Fibroblast of skin of left quadriceps (primary cell): ENCODE measurements around the gene TRAPPC6A.

ENCODE experiments used
- DNase-seq, 2 experiments: peaks; one replicate each; pipeline ENCODE4 v3.0.0-alpha.2; 2013; ENCODE audit warnings: low read depth in 2 of 2

TRAPPC6A gene

GRCh38 chr19:45186509-45187334, 8.7 kb upstream of the TRAPPC6A start:
- no peak for DNase-seq

DNA sequence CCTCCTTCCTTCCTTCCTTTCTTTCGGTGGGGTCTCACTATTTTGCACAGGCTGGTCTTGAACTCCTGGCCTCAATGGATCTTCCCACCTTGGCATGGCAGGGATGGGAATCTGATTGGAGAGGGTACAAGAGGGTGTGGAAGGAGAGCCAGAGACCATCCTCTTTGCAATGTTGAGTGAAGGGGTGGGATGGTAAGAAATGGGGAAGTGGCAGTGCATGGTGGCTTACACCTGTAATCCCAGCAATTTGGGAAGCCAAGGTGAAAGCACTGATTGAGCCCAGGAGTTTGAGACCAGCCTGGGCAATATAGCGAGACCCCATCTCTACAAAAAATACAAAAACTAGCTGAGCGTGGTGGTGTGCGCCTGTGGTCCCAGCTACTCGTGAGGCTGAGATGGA, 6.1 kb upstream of the TRAPPC6A start:
- no peak for DNase-seq

GRCh38 chr19:45182758-45183157, 4.7 kb upstream of the TRAPPC6A start:
- DNase-seq, result no peak

GRCh38 chr19:45180936-45181335, 2.9 kb upstream of the TRAPPC6A start:
- no peak for DNase-seq

- no peak for DNase-seq
Observed at GRCh38 chr19:45179892-45180370, 1.9 kb upstream of the TRAPPC6A start.

GRCh38 chr19:45179072-45179891, 1.2 kb upstream of the TRAPPC6A start:
- DNase-seq, result no peak

DNA sequence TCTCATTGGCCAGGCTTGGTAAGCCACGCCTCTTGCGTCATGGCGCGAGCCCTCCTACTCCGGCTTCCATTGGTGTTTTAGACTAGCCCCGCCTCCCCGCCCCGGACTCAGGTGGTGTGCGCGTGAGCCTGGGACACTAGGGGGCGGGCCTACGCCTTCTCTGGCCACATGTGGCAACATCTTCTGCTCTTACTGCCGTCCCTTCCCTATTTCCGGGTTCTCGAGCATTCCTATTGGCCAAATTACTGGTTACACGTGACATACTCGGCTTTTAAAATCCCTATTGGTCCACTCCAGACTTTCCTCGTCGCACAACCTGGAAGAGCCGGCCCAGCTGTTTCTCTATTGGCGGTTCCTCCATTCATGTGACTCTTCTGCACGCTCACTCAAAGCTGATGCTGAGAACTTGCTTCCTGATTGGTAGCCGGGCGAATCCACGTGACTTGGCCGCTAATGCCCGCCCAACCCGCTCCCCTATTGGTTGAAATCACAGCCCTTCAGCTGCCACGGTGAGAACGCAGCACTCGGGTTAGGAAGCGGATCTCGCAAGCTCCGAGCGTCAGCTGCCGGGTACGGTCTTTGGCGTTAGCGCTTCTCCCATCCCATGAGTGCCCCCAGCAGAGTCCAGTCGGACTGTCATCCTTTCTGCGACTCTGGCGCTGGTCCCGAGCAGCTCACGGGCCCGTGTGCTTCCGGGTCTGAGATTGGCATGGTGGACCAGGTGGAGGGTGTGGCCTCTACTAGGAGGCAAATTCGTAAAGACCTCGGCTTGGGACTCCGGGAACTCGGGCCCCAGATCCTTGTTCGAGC, 430 bp upstream of the TRAPPC6A start, which contains the start of gene BLOC1S3:
BLOC1S3 (plus strand) TSS at position 523 of the 810 bp plus-strand sequence. CDS start 513 bp downstream, outside the sequence.
- peak; percentile 100 for DNase-seq

DNA sequence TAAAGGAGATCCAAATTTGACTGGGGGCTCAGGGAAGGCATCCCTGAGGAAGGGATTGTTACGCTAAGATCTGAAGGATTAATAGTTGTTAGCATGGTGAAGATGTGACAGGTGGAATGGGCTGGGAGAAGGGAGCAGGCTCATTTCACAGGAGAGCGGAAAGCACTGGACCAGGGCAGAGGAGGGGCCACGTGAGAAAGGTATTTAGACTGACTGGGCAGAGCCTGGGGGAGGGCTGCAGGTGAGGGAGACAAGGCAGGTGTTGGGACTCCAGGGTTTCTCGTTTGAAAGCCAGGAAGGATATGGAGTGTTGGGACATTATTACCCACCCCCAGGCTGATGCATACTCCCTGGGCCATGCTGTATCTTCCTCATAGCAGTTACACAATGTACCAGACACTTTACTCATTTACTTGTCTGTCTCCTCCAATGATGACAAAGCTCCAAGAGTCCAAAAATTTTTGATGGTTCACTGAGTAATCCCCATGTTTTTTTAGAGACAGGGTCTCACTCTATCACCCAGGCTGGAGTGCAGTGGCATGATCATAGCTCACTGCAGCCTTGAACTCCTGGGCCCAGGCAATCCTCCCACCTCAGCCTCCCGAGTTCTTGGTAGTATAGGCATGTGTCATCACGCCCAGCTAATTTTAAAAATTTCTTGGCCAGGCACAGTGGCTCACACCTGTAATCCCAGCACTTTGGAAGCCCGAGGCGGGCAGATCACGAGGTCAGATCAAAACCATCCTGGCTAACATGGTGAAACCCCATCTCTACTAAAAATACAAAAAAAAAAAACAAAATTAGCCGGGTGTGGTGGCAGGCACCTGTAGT, 2.3 kb downstream of the TRAPPC6A start:
- DNase-seq, result no peak

DNA sequence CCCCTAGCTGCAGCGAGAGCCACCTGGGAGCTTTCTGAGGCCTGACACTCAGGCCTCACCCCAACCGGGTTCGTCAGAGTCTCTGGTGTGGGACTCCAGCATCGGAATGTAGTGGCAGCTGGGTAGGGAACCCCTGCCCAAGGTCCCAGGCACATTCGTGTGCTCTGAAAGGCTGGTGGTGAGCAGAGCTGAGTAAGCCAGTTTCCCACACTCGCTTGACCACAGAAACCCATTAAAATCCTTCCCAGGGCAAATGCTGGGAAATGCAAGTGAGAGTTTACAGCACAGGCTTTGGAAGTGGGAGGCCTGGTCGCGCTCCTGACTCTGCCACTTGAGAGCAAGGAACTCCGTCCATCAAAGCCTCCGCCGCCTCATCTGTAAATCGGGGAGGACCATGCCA, 4.2 kb downstream of the TRAPPC6A start:
- DNase-seq, result no peak

DNA sequence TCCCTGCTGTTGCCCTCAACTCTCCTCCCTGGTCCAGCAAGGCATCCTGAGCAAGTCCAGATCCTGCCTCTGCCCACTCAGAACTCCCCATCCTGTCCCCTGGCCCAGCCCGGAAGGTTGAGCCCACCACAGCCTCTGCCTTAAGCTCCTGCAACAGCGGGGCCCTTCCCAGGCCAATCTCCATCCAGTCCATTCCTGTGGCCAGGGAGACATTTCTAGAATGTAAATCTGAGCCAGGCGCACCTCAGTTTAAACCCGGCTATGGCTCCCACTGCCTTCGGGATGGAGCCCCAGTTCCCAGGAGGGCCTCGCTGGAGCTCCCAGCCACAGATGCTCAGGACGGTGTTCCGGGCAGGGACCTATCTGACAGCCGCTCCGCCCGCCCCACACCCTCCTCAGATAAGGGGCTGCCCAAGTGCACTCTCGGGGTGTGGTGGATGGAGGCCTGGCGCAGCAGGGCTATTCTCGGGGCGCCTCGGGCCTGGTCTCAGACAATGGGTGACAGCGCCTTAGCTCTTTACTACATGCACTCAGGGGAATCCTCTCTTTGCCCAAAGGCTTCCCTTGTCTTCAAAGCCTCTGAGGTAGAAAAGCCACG, 5.3 kb downstream of the TRAPPC6A start:
- no peak for DNase-seq

DNA sequence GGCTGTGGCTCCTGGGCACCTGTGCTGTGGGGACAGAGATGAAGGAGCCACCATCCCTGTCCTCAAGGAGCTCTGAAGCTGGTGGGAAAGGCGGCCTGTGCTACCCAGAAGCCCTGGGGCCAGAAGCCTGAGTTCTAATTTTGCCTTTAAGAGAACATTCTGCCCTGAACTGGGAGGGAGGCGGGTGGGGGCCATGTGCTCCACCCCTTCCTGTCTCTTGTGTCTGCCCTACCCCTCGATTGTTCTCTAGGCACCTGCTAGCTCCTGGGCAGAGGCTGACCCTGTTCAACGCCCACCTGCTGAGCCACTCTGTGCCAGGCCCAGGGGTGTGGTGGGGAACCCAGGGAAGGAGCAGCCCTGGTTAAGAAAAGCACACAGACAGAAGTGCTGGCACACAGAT, 5.9 kb downstream of the TRAPPC6A start:
- DNase-seq, result no peak

- no peak for DNase-seq
Observed at GRCh38 chr19:45171211-45171623, 6.8 kb downstream of the TRAPPC6A start.

GRCh38 chr19:45170146-45171106, 7.6 kb downstream of the TRAPPC6A start:
- no peak for DNase-seq

DNA sequence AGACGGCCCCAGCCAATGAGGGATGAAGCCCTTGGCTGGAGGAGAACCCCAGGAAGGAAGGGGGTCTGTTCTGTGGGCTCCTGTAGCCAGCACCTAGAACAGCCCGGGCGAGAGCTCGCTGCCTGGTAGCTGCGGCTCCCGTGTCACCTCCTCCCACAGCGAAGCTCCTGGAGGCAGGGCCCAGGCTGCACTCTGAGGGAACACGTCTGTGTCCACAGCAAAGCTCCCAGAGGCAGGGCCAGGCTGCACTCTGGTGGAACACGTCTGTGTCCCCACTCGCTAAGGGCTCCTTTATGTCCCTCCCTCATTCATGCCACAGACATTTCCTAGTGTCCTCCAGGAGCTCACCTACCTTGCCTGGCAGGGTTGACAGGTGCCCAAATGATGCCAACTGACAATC, 8.4 kb downstream of the TRAPPC6A start:
- no peak for DNase-seq

GRCh38 chr19:45168767-45169351, 9.2 kb downstream of the TRAPPC6A start:
- no peak for DNase-seq

- DNase-seq, result no peak
Observed at GRCh38 chr19:45166723-45167252, 11.2 kb downstream of the TRAPPC6A start.

GRCh38 chr19:45164577-45165335, 13.3 kb downstream of the TRAPPC6A start:
- DNase-seq, result no peak
